Body of pancreas (tissue), 4 donors: ENCODE data around the gene JPH2.

Experiments used
- POLR2A ChIP-seq, 3 donors: fragments of 450-650 bp; IDR thresholded peaks; one replicate each; pipeline ENCODE4 v1.6.1; 2016; ENCODE audit warnings: antibody characterized with exemption in 3 of 3, mild to moderate bottlenecking in 2 of 3
- TF ChIP-seq, protein P1 (sequence below), 7 experiments: fragments of 450-650 bp in 4 of 7; fragments of 200-600 bp in 3 of 7; sonication (generic) in 3 of 7; IDR thresholded peaks; one replicate each; pipeline ENCODE4 v1.5.1; 2016 to 2019; ENCODE audit warnings: antibody characterized with exemption in 7 of 7

DNA sequence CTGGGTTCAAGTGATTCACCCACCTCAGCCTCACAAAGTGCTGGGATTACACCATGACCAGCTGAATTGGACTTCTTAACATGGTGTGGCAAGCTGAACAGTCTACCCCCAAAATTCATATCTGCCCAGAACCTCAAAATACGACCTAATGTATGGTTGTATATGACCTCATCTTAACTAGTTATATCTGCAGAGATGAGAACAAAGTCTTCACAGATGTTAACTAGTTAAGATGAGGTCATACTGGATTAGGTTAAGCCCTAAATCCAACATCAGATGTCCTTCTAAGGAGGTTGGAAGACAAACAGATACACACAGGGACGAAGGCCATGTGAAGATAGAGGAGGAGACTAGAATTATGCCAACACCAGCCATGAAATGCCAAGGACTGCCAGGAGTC is 102.5 kb downstream of the JPH2 start:
- TF ChIP-seq POLR2A (IDR thresholded peaks at IDR 0.05), result no peak
- TF ChIP-seq, protein P1, sequence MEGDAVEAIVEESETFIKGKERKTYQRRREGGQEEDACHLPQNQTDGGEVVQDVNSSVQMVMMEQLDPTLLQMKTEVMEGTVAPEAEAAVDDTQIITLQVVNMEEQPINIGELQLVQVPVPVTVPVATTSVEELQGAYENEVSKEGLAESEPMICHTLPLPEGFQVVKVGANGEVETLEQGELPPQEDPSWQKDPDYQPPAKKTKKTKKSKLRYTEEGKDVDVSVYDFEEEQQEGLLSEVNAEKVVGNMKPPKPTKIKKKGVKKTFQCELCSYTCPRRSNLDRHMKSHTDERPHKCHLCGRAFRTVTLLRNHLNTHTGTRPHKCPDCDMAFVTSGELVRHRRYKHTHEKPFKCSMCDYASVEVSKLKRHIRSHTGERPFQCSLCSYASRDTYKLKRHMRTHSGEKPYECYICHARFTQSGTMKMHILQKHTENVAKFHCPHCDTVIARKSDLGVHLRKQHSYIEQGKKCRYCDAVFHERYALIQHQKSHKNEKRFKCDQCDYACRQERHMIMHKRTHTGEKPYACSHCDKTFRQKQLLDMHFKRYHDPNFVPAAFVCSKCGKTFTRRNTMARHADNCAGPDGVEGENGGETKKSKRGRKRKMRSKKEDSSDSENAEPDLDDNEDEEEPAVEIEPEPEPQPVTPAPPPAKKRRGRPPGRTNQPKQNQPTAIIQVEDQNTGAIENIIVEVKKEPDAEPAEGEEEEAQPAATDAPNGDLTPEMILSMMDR (IDR thresholded peaks at IDR 0.05), result no peak
